Peyer's patch (tissue), 4 donors: ENCODE data around the gene MAP2. TPM values are rescaled to one million over a fixed set of nuclear protein-coding genes. Genes with fewer than 3 reads are reported as not detected.

Source experiments
- DNase-seq, 3 donors: peaks; one replicate each; pipeline ENCODE4 v3.0.0-alpha.2; 2017 to 2019
- H3K27ac ChIP-seq, 4 donors: fragments of 200-600 bp; sonication (generic); one replicate each; pipeline ENCODE4 v1.5.1; 2016 to 2019
- H3K27me3 ChIP-seq, 2 donors: fragments of 200-600 bp; sonication (generic); one replicate each; pipeline ENCODE4 v1.5.1; 2019
- H3K36me3 ChIP-seq, 3 donors: fragments of 200-600 bp; sonication (generic); one replicate each; pipeline ENCODE4 v1.5.1; 2016 to 2019
- H3K4me1 ChIP-seq, 4 donors: fragments of 200-600 bp; sonication (generic); one replicate each; pipeline ENCODE4 v1.5.1; 2016 to 2019
- H3K4me3 ChIP-seq, 4 donors: fragments of 200-600 bp; sonication (generic); 1 replicate in 3 of 4; 2 replicates in 1 of 4; pipeline ENCODE4 v1.5.1; 2016 to 2019; ENCODE audit warnings: mild to moderate bottlenecking in 1 of 4
- H3K9me3 ChIP-seq, 4 donors: fragments of 200-600 bp; sonication (generic); one replicate each; pipeline ENCODE4 v1.5.1; 2016 to 2019; ENCODE audit warnings: mild to moderate bottlenecking in 1 of 4
- POLR2A ChIP-seq, 2 donors: fragments of 450-650 bp; IDR thresholded peaks; one replicate each; pipeline ENCODE4 v1.5.1; 2017; ENCODE audit warnings: antibody characterized with exemption in 2 of 2, mild to moderate bottlenecking in 2 of 2, moderate library complexity in 2 of 2
- total RNA-seq, 4 donors: library from RNA; depleted of rRNA; stranded (reverse); fragments of >200 nt; gene quantifications; one replicate each; pipeline ENCODE4 v1.1.0, GENCODE V29; 2016
- TF ChIP-seq, protein P1 (sequence below), 6 experiments: fragments of 450-650 bp in 4 of 6; fragments of 200-600 bp in 2 of 6; sonication (generic) in 1 of 6; IDR thresholded peaks; one replicate each; pipeline ENCODE4 v1.5.1; 2017 to 2019; ENCODE audit warnings: antibody characterized with exemption in 6 of 6, mild to moderate bottlenecking in 3 of 6, moderate library complexity in 1 of 6

Gene MAP2
- total RNA-seq, 4 donors from 2014 or later = 0.70 to 19.8 (median 4.1) TPM

- Histone ChIP-seq H3K27me3 (no peaks in the 10 kb centered on the region), H3K27ac (no peak overlapping the region), H3K36me3 (no peaks in the 10 kb centered on the region), H3K4me1 (no peaks in the 10 kb centered on the region), H3K9me3 (no peaks in the 10 kb centered on the region), H3K4me3 (no peak overlapping the region)
- TF ChIP-seq, protein P1, sequence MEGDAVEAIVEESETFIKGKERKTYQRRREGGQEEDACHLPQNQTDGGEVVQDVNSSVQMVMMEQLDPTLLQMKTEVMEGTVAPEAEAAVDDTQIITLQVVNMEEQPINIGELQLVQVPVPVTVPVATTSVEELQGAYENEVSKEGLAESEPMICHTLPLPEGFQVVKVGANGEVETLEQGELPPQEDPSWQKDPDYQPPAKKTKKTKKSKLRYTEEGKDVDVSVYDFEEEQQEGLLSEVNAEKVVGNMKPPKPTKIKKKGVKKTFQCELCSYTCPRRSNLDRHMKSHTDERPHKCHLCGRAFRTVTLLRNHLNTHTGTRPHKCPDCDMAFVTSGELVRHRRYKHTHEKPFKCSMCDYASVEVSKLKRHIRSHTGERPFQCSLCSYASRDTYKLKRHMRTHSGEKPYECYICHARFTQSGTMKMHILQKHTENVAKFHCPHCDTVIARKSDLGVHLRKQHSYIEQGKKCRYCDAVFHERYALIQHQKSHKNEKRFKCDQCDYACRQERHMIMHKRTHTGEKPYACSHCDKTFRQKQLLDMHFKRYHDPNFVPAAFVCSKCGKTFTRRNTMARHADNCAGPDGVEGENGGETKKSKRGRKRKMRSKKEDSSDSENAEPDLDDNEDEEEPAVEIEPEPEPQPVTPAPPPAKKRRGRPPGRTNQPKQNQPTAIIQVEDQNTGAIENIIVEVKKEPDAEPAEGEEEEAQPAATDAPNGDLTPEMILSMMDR (IDR thresholded peaks at IDR 0.05) = no peak
- no peak for DNase-seq
Measured at GRCh38 chr2:209661286-209661894, 237.5 kb downstream of the MAP2 start.

GRCh38 chr2:209662021-209662420 lies 238.2 kb downstream of the MAP2 start:
- Histone ChIP-seq H3K27me3 (no peaks in the 10 kb centered on the region), H3K4me1 (no peaks in the 10 kb centered on the region), H3K27ac (no peak overlapping the region), H3K9me3 (no peaks in the 10 kb centered on the region), H3K36me3 (no peaks in the 10 kb centered on the region), H3K4me3 (no peak overlapping the region)
- TF ChIP-seq, protein P1 (IDR thresholded peaks at IDR 0.05) = no peak
- no peak for TF ChIP-seq POLR2A (IDR thresholded peaks at IDR 0.05)
- DNase-seq = no peak

GRCh38 chr2:209663139-209663538 lies 239.3 kb downstream of the MAP2 start:
- no peak overlapping the region for H3K27ac ChIP-seq
- no peaks in the 10 kb centered on the region for H3K9me3 ChIP-seq
- no peaks in the 10 kb centered on the region for H3K36me3 ChIP-seq
- no peaks in the 10 kb centered on the region for H3K27me3 ChIP-seq
- H3K4me3 ChIP-seq = no peak overlapping the region
- no peaks in the 10 kb centered on the region for H3K4me1 ChIP-seq
- TF ChIP-seq, protein P1 (IDR thresholded peaks at IDR 0.05) = no peak
- TF ChIP-seq POLR2A (IDR thresholded peaks at IDR 0.05) = no peak
- no peak for DNase-seq

DNA sequence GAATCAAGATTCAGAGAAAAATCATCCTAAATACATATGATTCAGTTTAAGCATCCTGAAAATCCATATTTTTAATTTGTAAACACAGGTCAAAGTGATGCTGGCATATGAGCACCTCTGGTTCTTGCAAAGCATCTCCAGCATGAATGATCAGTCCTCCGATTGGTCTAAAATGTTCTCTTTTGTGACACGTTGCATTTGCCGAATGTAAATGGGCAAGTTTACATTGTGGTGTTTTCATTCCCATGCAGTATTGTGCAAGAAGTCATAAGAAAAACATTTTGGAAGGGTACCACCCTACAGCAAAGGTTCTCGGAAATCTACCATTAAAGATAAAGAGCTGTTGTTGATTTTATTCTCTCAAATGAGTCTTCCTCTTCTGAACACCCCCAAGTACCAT lies 239.8 kb downstream of the MAP2 start:
- no peak overlapping the region for H3K27ac ChIP-seq
- H3K4me1 ChIP-seq = no peaks in the 10 kb centered on the region
- TF ChIP-seq, protein P1 (IDR thresholded peaks at IDR 0.05) = no peak
- no peak for TF ChIP-seq POLR2A (IDR thresholded peaks at IDR 0.05)
- H3K27me3 ChIP-seq = no peaks in the 10 kb centered on the region
- no peak overlapping the region for H3K4me3 ChIP-seq
- no peaks in the 10 kb centered on the region for H3K36me3 ChIP-seq
- no peak for DNase-seq
- no peaks in the 10 kb centered on the region for H3K9me3 ChIP-seq

- H3K36me3 ChIP-seq = no peaks in the 10 kb centered on the region
- no peaks in the 10 kb centered on the region for H3K9me3 ChIP-seq
- no peak for DNase-seq
- no peaks in the 10 kb centered on the region for H3K4me1 ChIP-seq
- H3K4me3 ChIP-seq = no peak overlapping the region
- TF ChIP-seq POLR2A (IDR thresholded peaks at IDR 0.05) = no peak
- TF ChIP-seq, protein P1 (IDR thresholded peaks at IDR 0.05) = no peak
- H3K27me3 ChIP-seq = no peaks in the 10 kb centered on the region
- H3K27ac ChIP-seq = no peak overlapping the region
Measured at GRCh38 chr2:209666296-209666695, 242.4 kb downstream of the MAP2 start.
